ENCODE results near the gene PRLR. TPM values are rescaled to one million over a fixed set of nuclear protein-coding genes. Genes with fewer than 3 reads are reported as not detected.

PRLR gene
- total RNA-seq = under 0.01 and 0.20 TPM in 2 replicates

DNA sequence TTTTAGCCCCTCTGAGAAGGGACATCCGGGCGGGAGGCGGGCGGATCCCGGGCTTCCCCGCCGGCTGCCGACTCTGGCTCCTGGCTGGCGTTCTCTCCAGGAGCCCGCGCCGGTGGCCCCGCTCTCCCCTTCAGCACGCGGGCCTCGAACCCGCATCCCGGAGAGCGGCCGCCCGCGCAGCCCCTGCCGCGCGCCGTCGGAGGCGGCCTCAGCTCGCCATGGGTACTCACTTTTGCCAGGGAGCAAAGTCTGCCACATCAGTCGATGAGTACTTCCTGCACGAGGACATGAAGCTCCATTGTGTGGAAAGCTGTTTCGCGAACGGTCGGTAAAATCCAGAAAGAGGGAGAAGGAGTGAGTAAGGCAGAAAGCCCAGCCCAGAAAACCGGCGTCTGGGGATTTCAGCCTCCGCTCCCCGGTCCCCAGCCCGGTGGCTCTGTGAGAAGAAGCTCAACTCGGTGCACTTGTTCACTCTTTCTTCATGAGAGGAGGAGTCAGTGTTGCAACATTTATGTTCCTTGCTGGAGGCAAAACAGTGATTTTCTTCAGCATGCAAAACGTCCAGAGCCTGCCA, at the start of gene PRLR:
Gene PRLR, minus strand, starts transcription at position 450 of the 574 bp plus-strand sequence. CDS start 140,867 bp downstream, outside the sequence.

DNA sequence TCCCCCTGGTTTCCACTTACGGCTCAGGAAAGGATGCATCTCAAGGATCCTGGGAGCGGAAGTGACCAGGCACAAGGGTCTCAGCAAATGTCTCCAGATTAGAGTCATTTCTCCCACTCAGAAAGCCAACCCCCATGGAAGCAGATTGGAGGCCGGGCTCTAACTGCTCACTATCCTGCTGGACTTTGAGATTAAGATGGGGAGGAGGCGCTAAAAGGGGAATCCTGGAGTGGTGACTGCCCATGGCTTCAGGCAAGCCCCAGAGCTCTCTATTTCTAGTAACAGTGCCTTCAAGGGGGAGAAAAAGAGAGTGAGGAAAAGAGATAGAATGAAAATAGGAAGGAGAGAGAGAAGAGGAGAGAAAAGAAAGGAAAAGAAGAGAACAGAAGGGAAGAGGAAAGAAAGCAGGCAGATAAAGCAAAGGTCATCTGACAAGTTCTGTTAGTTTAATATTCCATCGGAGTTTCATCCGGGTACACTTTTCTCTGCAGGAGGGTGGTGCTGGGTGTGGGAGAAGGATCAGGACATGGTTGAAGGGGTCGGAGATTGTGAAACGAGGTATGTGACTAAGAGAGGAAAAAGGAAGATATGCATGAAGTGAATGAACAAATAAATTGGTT, 182.4 kb downstream of the PRLR start, which contains the start of gene AGXT2:
Gene AGXT2, minus strand, starts transcription at position 165 of the 620 bp plus-strand sequence. Its CDS starts 57 bp downstream, at position 108.

Other genes with a start within 250 kb of the PRLR start
- not detected in 2 replicates for gene AGXT2, start 182.5 kb downstream of the PRLR start, total RNA-seq

Measured in subcutaneous preadipocyte (primary cell).